Esophagus squamous epithelium (tissue), 4 donors: ENCODE results near the gene HCLS1.

Experiments
- CTCF ChIP-seq, 6 experiments: fragments of 450-650 bp in 4 of 6; fragments of 200-600 bp in 2 of 6; sonication (generic) in 2 of 6; IDR thresholded peaks; one replicate each; pipeline ENCODE4 v1.5.1; 2016 to 2019; ENCODE audit warnings: antibody characterized with exemption in 6 of 6, mild to moderate bottlenecking in 4 of 6, moderate library complexity in 4 of 6
- POLR2A ChIP-seq, 4 donors: fragments of 450-650 bp; IDR thresholded peaks; one replicate each; pipeline ENCODE4 v1.6.1; 2017; ENCODE audit warnings: antibody characterized with exemption in 4 of 4, mild to moderate bottlenecking in 4 of 4, moderate library complexity in 3 of 4

GRCh38 chr3:121624147-121624899 is 36.4 kb downstream of the HCLS1 start:
- TF ChIP-seq CTCF (IDR thresholded peaks at IDR 0.05): no peak
- no peak for TF ChIP-seq POLR2A (IDR thresholded peaks at IDR 0.05)
